GM10248 (cell line): ENCODE data around the gene KRTAP12-3.
"Not testable (repeated sequence)": the region's sequence is repeated elsewhere in the genome, so short reads cannot be mapped to it uniquely, and the experiment has no call there.

Experiments used
- CTCF ChIA-PET: fragments of 300-600 bp; sonication (Branson Sonifier 250); formaldehyde crosslinking; extraction: SDS; loops from one replicate; lab custom pipeline; 2021; ENCODE audit warnings: antibody characterized with exemption; lab: Yijun Ruan, JAX
- POLR2A ChIA-PET: fragments of 350-650 bp; sonication (Branson Sonifier 250); formaldehyde crosslinking; extraction: SDS; loops from one replicate; lab custom pipeline; 2020; ENCODE audit warnings: antibody characterized with exemption; lab: Yijun Ruan, JAX
- DNase-seq: peaks from one replicate; pipeline ENCODE4 v3.0.0; 2012; ENCODE audit errors: extremely low spot score
- CTCF ChIP-seq: IDR thresholded peaks from 2 replicates; pipeline ENCODE4 v1.5.1; 2012; ENCODE audit warnings: mild to moderate bottlenecking, low read depth; ENCODE audit errors: extremely low read depth, missing control alignments, control extremely low read depth

The KRTAP12-3 gene, protein sequence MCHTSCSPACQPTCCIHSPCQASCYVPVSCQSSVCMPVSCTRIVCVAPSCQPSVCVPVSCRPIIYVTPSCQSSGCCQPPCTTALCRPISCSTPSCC

DNA sequence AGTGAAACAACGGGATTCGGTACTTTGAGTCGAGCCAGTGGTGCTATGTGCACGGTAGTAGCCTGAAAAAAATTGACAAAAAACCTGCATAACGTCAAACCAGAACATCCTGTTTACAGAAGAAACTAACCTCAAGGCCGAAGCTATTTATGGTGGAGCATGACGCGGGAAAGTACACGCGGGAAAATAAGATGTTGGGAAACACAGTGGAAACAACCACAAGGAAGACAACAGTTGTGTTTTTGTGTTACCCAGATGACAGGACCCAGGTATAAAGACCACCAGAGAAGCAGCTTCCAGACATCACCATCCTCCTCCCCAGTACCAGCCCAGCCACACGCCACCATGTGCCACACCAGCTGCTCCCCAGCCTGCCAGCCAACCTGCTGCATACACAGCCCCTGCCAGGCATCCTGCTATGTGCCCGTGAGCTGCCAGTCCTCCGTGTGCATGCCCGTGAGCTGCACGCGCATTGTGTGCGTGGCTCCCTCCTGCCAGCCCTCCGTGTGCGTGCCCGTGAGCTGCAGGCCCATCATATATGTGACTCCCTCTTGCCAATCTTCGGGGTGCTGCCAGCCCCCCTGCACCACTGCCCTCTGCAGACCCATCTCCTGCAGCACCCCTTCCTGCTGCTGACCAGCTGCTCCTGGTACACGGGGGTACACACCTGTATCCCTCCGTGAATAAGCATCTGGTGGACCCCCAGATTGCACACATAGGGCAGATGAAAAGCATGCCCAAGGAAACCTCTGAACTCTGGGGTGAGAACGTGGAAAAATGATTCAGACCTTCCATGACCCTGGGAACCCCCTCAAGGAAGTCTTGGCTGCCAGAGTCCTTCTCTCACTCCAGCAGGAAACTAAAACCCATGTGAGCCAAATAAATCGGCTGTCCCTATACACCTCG, at the start of gene KRTAP12-3:
Gene KRTAP12-3, plus strand, starts transcription at position 298 of the 906 bp plus-strand sequence. Its CDS starts 48 bp downstream, at position 346.
- no peak for TF ChIP-seq CTCF
- DNase-seq = no peak
- CTCF ChIA-PET = interaction anchor here (1.1 to 1.2 kb wide), 2 partner anchors 9 to 16 kb away, joined by 3 read pairs; partner anchors contain the start of gene KRTAP12-2
- POLR2A ChIA-PET = no interaction called here

DNA sequence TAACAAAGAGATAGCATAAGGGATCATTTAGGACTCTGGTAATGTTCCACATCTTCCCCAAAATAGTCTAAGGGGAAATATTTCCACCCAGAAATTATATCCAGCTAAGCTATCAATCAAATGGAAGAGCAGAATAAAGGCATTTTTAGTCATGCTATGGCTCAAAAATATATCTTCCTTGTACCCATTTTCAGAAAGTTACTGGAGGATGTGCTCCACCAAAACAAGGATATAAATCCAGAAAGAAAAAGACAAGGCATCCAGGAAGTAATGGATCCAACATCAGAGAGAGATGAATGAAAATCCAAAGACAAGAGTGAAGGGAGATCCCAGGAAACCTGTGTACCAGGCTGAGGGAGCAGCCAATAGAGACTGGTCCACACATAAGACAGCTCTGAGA, 48.5 kb upstream of the KRTAP12-3 start:
- no peak for TF ChIP-seq CTCF
- CTCF ChIA-PET = no interaction called here
- POLR2A ChIA-PET = no interaction called here
- no peak for DNase-seq

DNA sequence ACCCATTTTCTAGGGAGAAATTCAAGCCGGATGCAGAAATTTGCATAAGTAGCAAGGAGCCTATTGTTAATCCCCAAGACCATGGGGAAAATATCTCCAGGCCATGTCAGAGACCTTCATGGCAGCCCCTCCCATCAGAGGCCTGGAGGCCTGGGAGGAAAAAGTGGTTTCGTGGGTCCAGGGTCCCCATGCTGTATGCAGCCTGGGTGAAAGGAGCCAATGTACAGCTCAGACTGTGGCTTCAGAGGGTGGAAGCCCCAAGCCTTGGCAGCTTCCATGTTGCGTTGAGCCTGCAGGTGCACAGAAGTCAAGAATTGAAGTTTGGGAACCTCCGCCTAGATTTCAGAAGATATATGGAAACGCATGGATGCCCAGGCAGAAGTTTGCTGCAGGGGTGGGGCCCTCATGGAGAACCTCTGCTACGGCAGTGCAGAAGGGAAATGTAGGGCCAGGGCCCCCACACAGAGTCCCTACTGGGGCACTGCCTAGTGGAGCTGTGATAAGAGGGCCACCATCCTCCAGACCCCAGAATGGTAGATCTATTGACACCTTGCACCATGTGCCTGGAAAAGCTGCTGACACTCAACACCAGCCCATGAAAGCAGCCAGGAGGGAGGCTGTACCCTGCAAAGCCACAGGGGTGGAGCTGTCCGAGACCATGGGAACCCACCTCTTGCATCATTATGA, 47.4 kb upstream of the KRTAP12-3 start:
- CTCF ChIA-PET, POLR2A ChIA-PET, DNase-seq: not testable (repeated sequence)

DNA sequence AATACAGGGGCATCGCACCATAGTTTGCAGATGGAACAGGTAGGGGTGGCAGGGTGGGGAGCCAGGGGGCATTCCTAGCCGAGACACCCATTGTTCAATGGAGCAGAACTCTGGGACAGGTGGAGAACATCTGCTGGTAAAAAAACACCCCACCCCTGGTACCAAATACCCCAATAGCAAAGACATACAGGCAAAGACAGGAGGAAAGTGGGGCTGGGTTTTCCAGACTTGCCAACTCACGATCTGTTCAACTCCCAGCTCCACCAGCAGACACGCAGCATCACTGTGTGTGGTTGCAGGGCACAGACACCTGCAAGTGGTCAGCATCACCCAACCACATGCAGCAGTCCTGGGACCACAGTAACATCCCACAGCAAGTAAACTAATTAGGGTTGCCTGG, 46.2 kb upstream of the KRTAP12-3 start:
- CTCF ChIA-PET = no interaction called here
- POLR2A ChIA-PET = no interaction called here
- no peak for DNase-seq
- no peak for TF ChIP-seq CTCF

DNA sequence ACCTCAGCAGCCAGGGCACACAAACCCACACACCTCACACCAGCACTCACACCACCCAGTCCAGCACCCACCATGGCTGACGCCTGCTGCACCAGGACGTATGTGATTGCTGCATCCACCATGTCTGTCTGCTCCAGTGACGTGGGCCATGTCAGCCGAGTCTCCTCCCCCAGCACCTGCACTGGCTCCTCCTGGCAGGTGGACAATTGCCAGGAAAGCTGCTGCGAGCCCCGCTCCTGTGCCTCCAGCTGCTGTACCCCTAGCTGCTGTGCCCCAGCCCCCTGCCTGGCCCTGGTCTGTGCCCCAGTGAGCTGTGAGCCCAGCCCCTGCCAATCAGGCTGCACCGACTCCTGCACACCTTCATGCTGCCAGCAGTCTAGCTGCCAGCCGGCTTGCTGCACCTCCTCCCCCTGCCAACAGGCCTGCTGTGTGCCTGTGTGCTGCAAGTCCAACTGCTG, 45.7 kb upstream of the KRTAP12-3 start, which contains the start of gene KRTAP10-8:
Gene KRTAP10-8, plus strand, starts transcription at position 51 of the 458 bp plus-strand sequence. Its CDS starts 22 bp downstream, at position 73.
- ChIA-PET POLR2A (no interaction called here), CTCF (no interaction called here)
- no peak for DNase-seq
- no peak for TF ChIP-seq CTCF

- CTCF ChIA-PET = no interaction called here
- POLR2A ChIA-PET = no interaction called here
- no peak for TF ChIP-seq CTCF
- no peak for DNase-seq
Measured at GRCh38 chr21:44612669-44613229, 45.0 kb upstream of the KRTAP12-3 start.
